ENCODE results near the gene ADCY1.

The ADCY1 gene

DNA sequence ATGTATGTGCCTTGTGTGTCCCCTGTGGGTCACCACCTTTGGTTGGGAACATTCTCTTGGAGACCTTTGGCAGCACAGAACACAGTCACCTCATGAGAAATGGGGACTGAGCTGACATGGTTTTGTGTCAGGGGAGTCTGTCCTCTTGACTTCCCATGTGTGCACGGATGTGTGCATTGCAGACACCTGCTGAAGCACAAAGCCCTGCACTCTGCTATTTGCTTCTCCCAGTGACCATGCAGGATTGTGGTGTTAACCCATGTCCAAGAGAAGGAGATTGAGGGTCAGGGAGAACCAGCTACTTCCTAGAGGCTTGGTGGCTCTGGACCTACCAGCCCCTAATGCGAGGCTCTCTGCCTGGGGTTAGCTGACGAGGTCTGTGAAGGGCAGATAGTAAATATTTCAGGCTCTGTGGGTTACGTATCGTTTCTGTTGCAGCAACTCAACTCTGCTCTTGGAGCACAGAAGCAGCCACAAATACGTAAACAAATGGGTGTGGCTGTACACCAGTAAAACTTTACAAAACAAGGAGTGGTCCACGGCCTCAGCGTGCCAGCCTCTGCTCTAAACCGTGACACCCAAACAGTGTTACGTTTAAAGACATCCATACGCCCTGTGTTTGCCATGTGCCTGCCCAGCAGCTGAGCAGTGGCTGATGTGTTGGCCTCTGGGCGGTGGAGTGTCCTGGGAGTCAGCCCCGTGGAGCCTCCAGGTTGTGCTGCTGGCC lies 51.7 kb downstream of the ADCY1 start:
- DNase-seq, result no peak

DNA sequence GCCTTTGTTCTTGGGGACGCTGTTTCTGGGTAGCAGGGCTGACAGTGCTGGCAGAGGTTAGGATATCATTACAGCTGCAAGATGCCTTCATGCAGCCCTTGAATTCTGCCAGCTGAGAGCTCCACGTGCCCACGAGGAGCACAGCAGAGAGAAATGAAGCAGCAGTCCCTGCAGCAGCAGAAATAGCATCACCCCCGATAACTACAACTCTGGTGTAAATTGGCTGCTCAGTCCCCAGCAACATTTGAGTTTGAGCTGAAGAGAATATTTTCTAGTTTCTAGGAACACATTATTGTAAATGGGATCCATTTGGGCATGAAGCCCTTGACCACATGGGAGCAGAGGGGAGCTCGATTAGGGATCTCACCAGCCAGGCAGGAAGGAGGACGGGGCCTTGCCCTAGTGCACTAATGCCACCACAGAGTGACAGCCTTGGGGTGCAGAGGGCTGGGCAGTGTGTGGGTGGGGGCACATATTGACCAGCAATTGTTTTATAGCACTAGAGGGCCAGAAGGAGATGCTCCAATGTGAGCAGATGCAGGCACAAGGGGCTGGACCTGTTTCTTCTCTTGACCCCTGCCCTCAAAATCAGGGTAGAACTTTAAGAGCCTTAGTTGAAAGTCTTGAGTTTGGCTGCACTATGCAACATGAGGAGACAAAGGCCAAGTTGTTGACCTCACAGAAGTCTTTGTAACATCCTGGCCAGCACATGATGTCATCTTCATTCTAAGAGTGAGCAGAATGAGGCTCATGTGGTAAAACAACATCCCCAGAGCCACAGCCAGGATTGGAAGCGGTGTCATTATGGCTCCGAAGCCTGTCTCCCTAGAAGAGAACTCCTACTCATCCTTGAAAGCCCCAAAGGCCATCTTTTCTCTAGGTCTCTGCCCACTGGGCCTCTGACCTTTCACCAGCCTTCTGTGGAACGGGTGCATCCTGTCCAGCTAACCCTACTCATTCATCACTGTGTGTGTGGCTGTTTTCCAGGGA lies 52.6 kb downstream of the ADCY1 start:
- no peak for DNase-seq

- no peak for DNase-seq
These were observed 53.7 kb downstream of the ADCY1 start for GRCh38 chr7:45627691-45628456.

- no peak for DNase-seq
These were observed 57.4 kb downstream of the ADCY1 start for GRCh38 chr7:45631569-45631968.

DNA sequence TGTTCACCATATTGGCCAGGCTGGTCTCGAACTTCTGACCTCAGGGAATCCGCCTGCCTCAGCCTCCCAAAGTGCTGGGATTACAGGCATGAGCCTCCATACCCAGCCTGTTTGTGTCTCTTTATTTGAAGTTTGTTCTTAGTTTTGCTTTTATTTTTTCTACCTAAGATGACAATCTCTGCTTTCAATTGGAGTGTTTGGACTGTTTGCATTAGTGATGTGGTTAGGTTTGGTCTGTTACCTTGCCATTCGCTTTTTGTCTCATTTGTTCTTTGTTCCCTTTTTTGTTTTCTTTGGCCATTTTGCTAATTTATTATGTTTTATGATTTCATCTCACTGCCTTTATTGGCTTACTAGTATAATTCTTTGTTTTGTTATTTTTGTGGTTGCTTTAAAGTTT lies 62.6 kb downstream of the ADCY1 start:
- no peak for DNase-seq

DNA sequence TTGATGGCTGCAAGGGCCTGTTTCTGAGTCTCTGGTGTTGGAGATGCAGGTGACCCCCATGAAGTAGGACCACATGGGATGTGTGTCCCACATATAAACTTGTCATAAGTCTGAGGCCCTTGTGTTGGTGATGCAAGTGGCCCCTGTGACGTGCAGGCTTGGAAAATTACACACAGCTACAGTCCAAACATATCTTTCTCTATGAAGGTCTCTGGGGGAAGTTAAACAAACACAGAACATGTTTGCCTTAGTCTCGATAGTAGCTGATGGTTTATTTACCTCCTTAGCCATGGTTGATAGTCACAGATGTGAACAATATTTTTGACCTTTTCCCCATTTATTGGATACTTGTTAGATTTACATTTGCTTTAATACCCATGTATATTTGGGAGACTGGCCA lies 64.7 kb downstream of the ADCY1 start:
- no peak for DNase-seq

- no peak for DNase-seq
These were observed 67.9 kb downstream of the ADCY1 start for GRCh38 chr7:45642044-45642443.

DNA sequence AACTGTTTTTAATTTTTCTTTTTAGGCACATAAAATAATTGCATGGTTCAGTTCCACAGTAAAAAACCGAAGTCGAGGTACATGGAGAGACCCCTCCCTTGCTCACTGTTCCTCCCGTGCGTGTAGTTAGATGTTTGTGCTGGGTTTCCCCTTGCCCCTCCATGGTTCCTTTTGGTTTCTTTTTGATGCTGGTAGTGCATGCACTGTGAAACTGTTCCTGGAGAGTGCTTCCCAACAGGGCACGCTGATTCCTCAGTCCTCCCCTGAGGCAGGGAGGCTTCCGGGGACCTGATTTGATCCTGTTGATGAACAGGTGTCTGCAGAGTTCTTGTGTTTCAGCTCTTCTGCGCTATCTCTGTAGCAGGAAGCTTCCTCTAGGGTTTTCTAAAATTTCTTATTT lies 69.5 kb downstream of the ADCY1 start:
- DNase-seq, result no peak

DNA sequence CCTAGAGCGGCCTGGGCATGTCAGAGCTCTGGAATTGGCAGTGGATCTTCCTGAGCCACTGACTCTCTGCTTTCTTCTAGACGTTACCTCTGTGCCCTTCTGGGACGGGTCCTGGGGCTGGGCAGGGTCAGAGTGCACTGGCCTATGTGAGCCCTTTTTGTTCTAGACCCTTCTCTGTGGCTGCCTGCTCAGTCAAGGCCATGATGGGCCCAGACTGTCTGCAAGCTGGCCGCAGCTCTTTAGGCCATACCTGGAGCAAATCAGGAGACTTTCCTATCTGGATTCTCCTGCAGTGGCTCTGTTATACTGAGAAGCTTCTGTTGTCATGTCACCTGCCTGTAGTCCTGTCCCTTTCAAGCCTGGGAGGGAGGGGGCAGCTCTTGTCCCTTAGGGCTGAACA lies 70.1 kb downstream of the ADCY1 start:
- no peak for DNase-seq

DNA sequence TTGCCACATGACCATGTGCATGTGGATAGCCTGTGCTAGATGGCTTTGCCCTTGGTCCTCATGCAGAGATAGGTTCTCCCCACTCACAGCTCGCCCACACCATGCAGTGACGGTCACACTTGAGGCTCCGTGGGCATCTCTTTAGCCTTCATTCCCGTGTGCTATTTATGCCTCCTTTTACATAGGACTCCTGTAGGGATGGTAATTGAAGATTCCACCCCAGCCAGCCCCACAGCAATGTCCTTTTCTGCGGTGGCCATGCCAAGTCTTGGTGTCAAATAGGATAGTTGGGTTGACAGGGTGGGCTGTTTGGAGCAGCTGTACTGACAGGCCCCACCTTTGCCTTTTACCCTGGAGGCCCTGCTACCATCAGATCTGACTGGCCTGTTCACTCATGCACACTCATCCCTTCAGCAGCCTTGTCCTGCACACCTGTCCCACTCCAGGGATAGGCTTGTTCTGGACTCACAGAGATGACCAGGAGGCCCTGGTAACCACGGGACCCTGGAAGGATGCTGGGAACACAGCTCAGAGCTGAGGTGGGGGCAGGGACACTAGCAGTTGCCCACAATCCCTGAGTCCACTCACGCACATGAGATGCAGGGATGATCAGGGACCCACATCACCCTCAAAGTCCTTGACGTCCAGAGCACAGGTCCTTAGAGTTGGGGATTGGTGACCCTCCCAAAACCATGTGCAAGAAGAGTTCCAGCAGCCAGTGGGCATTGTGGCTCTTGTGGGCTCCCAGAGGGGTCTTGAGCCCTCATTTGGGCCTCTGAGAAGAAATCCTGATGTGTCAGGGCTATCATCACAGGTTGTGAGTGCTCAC lies 71.2 kb downstream of the ADCY1 start:
- DNase-seq, result no peak

GRCh38 chr7:45646207-45646821 lies 72.1 kb downstream of the ADCY1 start:
- DNase-seq, result no peak

DNA sequence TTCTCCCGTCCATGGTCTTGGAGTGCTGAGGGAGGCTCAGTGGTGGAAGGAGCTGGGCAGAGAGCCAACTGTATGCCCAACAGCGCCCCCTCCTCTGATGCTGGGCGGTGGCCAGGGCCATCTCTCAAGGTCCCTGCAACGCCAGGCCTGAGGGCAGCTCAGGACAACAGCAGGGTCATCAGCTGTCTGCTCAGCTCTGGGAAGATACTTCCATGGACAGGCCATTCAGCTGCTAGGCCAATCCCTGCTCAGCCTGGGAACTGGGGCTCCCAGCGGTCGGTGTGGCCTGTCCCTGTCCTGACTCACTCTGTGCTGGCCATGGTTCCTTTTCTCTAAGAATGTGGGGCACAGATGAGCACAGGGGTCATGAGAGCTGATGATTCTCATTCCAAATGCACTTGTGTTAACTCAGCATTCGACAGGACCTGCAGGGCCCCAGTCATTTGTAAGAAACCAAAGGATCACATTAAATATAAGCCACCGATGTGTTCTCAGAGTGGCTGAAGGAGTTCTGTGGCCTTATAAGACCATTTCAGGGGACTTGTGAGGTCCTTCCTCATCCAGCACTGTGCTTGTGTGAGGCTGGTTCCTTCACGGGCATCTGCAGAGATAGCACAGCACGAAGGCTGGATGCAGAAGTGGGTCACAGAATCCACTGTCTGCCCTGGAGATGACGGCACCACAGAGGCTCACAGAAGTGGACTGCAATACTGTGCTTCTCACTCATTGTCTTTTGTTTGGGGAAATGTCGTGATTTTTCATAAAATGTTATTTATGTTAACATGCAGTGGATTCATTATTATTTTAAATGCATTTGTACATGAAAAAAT lies 73.0 kb downstream of the ADCY1 start:
- no peak for DNase-seq

- DNase-seq, result no peak
These were observed 74.0 kb downstream of the ADCY1 start for GRCh38 chr7:45647967-45648670.

- DNase-seq, result no peak
These were observed 74.5 kb downstream of the ADCY1 start for GRCh38 chr7:45648671-45648995.

DNA sequence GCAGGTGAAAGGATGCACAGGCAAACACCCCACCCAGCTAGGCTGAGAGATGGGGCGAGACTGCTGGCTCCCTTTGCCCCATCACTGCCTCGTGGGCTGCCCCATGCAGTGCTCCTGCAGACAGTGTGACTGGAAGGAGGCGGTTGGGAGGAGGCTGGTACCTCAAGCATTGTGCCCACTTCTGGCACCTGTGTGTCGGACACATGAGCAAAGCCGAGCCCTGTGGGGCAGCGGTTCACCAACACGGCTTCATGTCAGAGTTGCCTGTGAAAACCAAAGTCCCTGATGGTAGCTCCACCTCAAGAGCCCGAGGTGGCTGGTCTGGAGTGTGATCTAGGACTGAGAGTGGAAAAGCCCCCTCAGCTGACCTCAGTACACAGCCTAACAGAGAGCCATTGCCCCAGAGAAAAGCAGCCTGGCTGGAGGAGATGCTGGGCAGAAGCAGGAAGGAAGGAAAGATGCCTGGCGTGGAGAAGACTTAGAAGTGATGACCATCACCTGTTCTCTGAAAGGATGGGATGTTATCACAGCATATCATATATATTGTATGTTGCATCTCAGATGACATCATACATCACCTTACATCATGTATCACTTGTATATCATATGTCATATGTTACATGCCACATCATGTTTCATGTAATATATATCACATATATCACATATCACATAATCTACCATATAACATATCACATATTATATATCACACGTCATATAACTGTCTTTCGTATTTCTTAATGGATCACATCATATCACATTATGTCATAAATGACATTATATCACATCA lies 75.6 kb downstream of the ADCY1 start:
- DNase-seq, result no peak

- no peak for DNase-seq
These were observed 76.5 kb downstream of the ADCY1 start for GRCh38 chr7:45650404-45651394.

DNA sequence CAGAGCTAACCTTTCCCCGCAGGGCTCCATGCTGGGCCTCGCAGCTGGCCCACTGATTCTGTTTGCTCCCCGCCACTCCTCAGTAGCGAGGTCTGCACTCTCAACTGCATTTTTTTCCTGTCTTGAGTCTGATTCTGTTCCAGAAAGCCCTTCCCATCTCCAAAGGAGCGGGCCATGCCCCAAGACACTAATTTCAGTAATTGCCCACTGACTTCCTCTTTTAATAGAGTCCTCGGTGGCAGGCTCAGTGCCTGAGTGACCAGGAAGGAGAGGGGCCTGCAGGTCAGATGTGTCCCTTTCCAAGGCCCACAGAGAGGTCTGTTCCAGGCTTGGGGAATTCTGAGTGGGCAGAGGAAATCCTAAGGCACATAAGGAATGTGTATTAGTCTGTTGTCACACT lies 77.4 kb downstream of the ADCY1 start:
- no peak for DNase-seq

DNA sequence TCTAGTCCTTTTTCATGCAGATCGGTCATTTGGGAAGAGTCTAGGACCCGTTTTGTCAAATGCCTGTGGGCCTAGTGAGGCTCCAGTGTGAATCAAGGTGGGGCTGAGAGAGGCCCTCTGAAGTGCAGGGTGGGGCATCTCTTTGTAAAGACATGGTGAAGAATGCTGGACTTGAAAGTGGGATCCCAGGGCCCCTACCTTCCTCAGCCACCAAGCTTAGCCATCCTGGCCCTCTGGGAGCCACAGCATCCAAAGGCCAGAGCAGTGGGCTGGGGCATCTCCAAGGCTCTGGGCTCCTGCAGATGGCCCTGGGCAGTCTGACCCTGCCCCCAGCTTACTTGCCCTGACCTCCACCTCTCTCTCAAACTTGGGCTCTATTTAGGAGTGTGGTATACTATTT lies 78.5 kb downstream of the ADCY1 start:
- DNase-seq, result no peak

Data from CD4-positive, alpha-beta T cell treated with Interleukin-17A for 4 hours (primary cell).